RWPE1 (cell line): Measurements from ENCODE around the gene GAL3ST2.

Experiments
- CTCF ChIA-PET: fragments of 350-600 bp; sonication (Branson Sonifier 250); formaldehyde crosslinking; extraction: SDS; loops from one replicate; lab custom pipeline; 2021; lab: Yijun Ruan, JAX
- POLR2A ChIA-PET: fragments of 400-600 bp; formaldehyde crosslinking; extraction: SDS; loops from one replicate; lab custom pipeline; 2020; ENCODE audit warnings: antibody characterized with exemption; ENCODE audit not compliant: low non-redundant PET; lab: Yijun Ruan, JAX
- DNase-seq: peaks from one replicate; pipeline ENCODE4 v3.0.0; 2012; ENCODE audit warnings: low spot score
- H3K27ac ChIP-seq: fragments of 450-650 bp; 2 replicates; pipeline ENCODE4 v1.5.1; 2017
- TF ChIP-seq, protein P1 (sequence below): fragments of 450-650 bp; conservative IDR thresholded peaks from 2 replicates; pipeline ENCODE4 v1.5.1; 2017; ENCODE audit warnings: low read depth, mild to moderate bottlenecking

The GAL3ST2 gene

GRCh38 chr2:241767464-241768250 is 9.0 kb upstream of the GAL3ST2 start:
- TF ChIP-seq, protein P1, sequence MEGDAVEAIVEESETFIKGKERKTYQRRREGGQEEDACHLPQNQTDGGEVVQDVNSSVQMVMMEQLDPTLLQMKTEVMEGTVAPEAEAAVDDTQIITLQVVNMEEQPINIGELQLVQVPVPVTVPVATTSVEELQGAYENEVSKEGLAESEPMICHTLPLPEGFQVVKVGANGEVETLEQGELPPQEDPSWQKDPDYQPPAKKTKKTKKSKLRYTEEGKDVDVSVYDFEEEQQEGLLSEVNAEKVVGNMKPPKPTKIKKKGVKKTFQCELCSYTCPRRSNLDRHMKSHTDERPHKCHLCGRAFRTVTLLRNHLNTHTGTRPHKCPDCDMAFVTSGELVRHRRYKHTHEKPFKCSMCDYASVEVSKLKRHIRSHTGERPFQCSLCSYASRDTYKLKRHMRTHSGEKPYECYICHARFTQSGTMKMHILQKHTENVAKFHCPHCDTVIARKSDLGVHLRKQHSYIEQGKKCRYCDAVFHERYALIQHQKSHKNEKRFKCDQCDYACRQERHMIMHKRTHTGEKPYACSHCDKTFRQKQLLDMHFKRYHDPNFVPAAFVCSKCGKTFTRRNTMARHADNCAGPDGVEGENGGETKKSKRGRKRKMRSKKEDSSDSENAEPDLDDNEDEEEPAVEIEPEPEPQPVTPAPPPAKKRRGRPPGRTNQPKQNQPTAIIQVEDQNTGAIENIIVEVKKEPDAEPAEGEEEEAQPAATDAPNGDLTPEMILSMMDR: no peak
- H3K27ac ChIP-seq: peak overlapping the region; percentile 55
- ChIA-PET POLR2A (no interaction called here), CTCF (no interaction called here)
- no peak for DNase-seq

DNA sequence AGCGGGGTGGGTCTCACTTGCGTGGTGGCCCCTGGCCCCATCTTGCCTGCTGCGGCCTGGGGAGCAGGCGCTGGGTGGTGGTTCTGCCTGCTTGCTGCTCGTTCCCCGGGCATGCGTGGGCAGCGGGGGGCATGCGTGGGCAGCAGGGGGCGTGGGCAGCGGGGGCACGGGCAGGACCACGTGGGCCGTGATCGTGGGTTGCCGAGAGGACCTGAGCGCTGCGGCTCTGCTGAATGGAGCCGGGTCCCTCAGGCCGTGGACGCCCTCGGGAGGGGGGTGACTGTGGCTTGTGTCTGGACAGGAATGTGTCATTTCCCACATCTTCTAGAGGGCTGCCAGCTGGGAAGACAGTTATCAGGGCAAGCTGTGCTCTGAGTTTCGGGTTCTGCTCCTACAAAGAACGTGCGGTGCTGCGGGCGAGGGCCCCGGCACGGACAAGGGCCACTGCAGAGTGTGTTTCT is 8.3 kb upstream of the GAL3ST2 start:
- TF ChIP-seq, protein P1: no peak
- CTCF ChIA-PET: no interaction called here
- DNase-seq: no peak
- POLR2A ChIA-PET: no interaction called here
- peak overlapping the region; percentile 55 for H3K27ac ChIP-seq

DNA sequence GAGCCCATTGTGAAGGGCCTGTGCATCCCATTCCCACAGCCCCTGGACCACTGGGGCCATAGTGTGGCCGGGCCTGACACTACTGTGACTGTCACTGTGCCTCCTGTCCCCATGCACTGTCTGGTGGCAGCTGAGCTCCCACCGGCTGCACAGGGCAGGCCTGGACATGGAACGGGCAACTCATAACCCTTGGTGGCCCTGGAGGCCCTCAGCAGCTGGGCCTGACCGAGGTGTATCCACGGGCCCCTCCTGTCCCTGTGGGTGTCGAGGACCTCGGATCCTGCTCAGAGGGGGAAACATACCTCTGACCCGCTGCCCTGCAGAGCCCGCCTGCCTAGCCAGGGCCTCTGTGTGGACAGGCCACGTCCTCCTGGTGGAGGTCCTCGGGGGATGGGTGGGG is 7.8 kb upstream of the GAL3ST2 start:
- CTCF ChIA-PET: no interaction called here
- POLR2A ChIA-PET: no interaction called here
- TF ChIP-seq, protein P1: no peak
- no peak for DNase-seq
- H3K27ac ChIP-seq: peak overlapping the region; percentile 55

GRCh38 chr2:241769819-241770184 is 6.8 kb upstream of the GAL3ST2 start:
- CTCF ChIA-PET: no interaction called here
- H3K27ac ChIP-seq: no peak overlapping the region
- TF ChIP-seq, protein P1: no peak
- POLR2A ChIA-PET: interaction anchor here (0.6 kb wide), 1 partner anchor 75 kb away, joined by 3 read pairs; no protein-coding TSS in a partner anchor
- no peak for DNase-seq

DNA sequence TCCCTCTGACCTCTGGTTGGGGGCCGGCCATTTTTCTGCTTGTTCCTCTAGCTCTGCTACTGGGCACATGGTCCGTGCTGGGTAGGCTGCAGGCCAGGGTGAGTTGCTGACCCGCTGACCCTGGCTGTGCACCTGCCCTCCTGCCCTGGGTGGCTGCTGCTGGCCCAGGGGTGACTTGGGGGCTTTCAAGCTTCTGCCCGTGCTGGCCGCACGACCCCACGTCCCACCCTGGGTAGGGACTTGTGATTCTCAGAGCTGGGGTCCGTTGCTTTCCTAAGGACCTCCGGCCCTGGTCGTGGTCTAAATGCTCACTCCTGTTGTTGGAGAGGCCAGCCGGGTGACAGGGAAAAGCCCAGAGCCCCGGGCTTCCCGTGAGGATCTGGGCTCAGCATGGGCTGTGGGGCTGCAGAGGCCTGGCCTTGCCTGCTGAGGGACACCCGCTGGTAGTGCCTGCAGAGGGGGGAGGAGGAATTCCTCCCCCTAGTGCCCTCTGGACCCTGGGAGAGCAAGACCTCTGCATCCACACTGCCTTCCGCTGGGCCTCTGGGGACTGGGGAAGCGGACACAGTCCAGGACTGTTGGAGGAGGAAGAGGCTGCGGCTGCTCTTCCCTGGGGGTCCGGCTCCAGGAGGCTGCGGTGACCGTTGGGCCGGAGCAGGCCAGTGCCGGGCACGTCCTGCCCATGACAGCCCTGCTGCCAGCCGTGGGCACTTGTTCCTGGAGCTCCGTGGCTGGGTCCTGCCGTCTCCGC is 6.3 kb upstream of the GAL3ST2 start:
- ChIA-PET CTCF (no interaction called here), POLR2A (interaction anchor here (0.6 kb wide), 1 partner anchor 75 kb away, joined by 3 read pairs; no protein-coding TSS in a partner anchor)
- TF ChIP-seq, protein P1: no peak
- no peak overlapping the region for H3K27ac ChIP-seq
- no peak for DNase-seq

- H3K27ac ChIP-seq: no peak overlapping the region
- no peak for DNase-seq
- POLR2A ChIA-PET: no interaction called here
- CTCF ChIA-PET: no interaction called here
- TF ChIP-seq, protein P1: no peak
Measured at GRCh38 chr2:241770936-241771285, 5.7 kb upstream of the GAL3ST2 start.
